ENCODE measurements around the gene B3GALNT2.

- TF ChIP-seq TAF1 (IDR thresholded peaks at IDR 0.05; ENCODE audit: borderline replicate concordance, insufficient read depth, low read length) (no peak), REST (IDR thresholded peaks at IDR 0.05; ENCODE audit: insufficient read depth in 1 of 2, low read depth in 2 of 2, low read length in 2 of 2) (no peak), POLR2AphosphoS5 (IDR thresholded peaks at IDR 0.05; ENCODE audit: low read depth, low read length) (no peak), FOXP2 (optimal IDR thresholded peaks at IDR 0.05; ENCODE audit: borderline replicate concordance, extremely low read depth, extremely low read length, insufficient read depth) (no peak), SIN3A (IDR thresholded peaks at IDR 0.05; ENCODE audit: borderline replicate concordance, insufficient read depth, low read length) (no peak)
These were observed 76.8 kb downstream of the B3GALNT2 start for GRCh38 chr1:235427447-235427846.

Measured in PFSK-1 (cell line).